HepG2 (cell line): ENCODE data around the gene NGEF. TPM values are rescaled to one million over a fixed set of nuclear protein-coding genes. Genes with fewer than 3 reads are reported as not detected.

Source experiments
- AHR ChIP-seq: IDR thresholded peaks from 2 replicates; pipeline ENCODE4 v1.6.1; 2018; ENCODE audit warnings: missing genetic modification reagents, missing compliant biosample characterization
- BORCS8-MEF2B ChIP-seq: sonication (generic); formaldehyde crosslinking; IDR thresholded peaks from 2 replicates; pipeline ENCODE4 v1.8.0; 2022; ENCODE audit warnings: mild to moderate bottlenecking, missing genetic modification reagents
- GATA4 ChIP-seq: sonication (generic); IDR thresholded peaks from 2 replicates; pipeline ENCODE4 v1.6.1; 2016; ENCODE audit warnings: antibody characterized with exemption, low read depth, borderline replicate concordance
- HDAC1 ChIP-seq: sonication (generic); formaldehyde crosslinking; IDR thresholded peaks from 2 replicates; pipeline ENCODE4 v1.5.1; 2020; ENCODE audit warnings: mild to moderate bottlenecking, missing genetic modification reagents
- HINFP ChIP-seq: sonication (generic); formaldehyde crosslinking; IDR thresholded peaks from 2 replicates; pipeline ENCODE4 v1.4.0; 2020; ENCODE audit warnings: low read depth, mild to moderate bottlenecking, missing genetic modification reagents
- HMG20A ChIP-seq: IDR thresholded peaks from 2 replicates; pipeline ENCODE4 v1.6.1; 2016; ENCODE audit warnings: borderline replicate concordance
- KDM1A ChIP-seq: IDR thresholded peaks from 2 replicates; pipeline ENCODE4 v1.6.1; 2016; ENCODE audit warnings: missing compliant biosample characterization
- MAX ChIP-seq: IDR thresholded peaks from 2 replicates; pipeline ENCODE4 v1.6.1; 2012; ENCODE audit warnings: inconsistent platforms
- MEIS2 ChIP-seq: sonication (generic); formaldehyde crosslinking; IDR thresholded peaks from 2 replicates; pipeline ENCODE4 v1.9.0; 2021; ENCODE audit warnings: mild to moderate bottlenecking, missing genetic modification reagents
- NCOA5 ChIP-seq: sonication (generic); formaldehyde crosslinking; IDR thresholded peaks from 2 replicates; pipeline ENCODE4 v1.4.0; 2020; ENCODE audit warnings: missing genetic modification reagents
- NFKBIZ ChIP-seq: IDR thresholded peaks from 2 replicates; pipeline ENCODE4 v1.6.1; 2018; ENCODE audit warnings: missing genetic modification reagents, missing compliant biosample characterization
- PATZ1 ChIP-seq: sonication (generic); formaldehyde crosslinking; IDR thresholded peaks from 2 replicates; pipeline ENCODE4 v1.4.0; 2020; ENCODE audit warnings: missing genetic modification reagents
- PBX2 ChIP-seq: IDR thresholded peaks from 2 replicates; pipeline ENCODE4 v1.6.1; 2016; ENCODE audit warnings: control low read depth
- PPARG ChIP-seq: conservative IDR thresholded peaks from 2 replicates; pipeline ENCODE4 v1.6.1; 2016; ENCODE audit warnings: missing biosample characterization, missing genetic modification reagents
- RNF2 ChIP-seq: fragments of 450-650 bp; conservative IDR thresholded peaks from 2 replicates; pipeline ENCODE4 v1.6.1; 2016; ENCODE audit warnings: low read depth
- SALL2 ChIP-seq: sonication (generic); formaldehyde crosslinking; IDR thresholded peaks from 2 replicates; pipeline ENCODE4 v1.8.1; 2023; ENCODE audit warnings: mild to moderate bottlenecking, missing genetic modification reagents, inconsistent platforms
- SMC3 ChIP-seq: IDR thresholded peaks from 2 replicates; pipeline ENCODE4 v1.6.1; 2011; ENCODE audit warnings: low read length, improper control_type of control experiment
- SNAPC5 ChIP-seq: sonication (generic); formaldehyde crosslinking; IDR thresholded peaks from 2 replicates; pipeline ENCODE4 v1.8.1; 2023; ENCODE audit warnings: mild to moderate bottlenecking, missing genetic modification reagents, borderline replicate concordance
- TCF12 ChIP-seq, 2 experiments: fragments of 450-650 bp in 1 of 2; sonication (generic) in 1 of 2; formaldehyde crosslinking in 1 of 2; IDR thresholded peaks; 2 replicates each; pipeline versions ENCODE4 v1.6.1 to v1.8.0; 2017 to 2022; ENCODE audit warnings: antibody characterized with exemption in 1 of 2, mild to moderate bottlenecking in 1 of 2, missing genetic modification reagents in 1 of 2, moderate library complexity in 1 of 2
- TGIF2 ChIP-seq: IDR thresholded peaks from 2 replicates; pipeline ENCODE4 v1.6.1; 2016; ENCODE audit warnings: control low read depth, missing compliant biosample characterization
- ZMAT3 ChIP-seq: sonication (generic); formaldehyde crosslinking; conservative IDR thresholded peaks from 2 replicates; pipeline ENCODE4 v1.7.0; 2021; ENCODE audit warnings: missing genetic modification reagents
- ZNF280B ChIP-seq: sonication (generic); formaldehyde crosslinking; IDR thresholded peaks from 2 replicates; pipeline ENCODE4 v1.5.0; 2020; ENCODE audit warnings: missing genetic modification reagents, mild to moderate bottlenecking, borderline replicate concordance
- ZNF337 ChIP-seq: sonication (generic); formaldehyde crosslinking; IDR thresholded peaks from 2 replicates; pipeline ENCODE4 v1.5.1; 2020; ENCODE audit warnings: missing genetic modification reagents, low read depth, mild to moderate bottlenecking, borderline replicate concordance
- ZNF44 ChIP-seq: sonication (generic); formaldehyde crosslinking; IDR thresholded peaks from 2 replicates; pipeline ENCODE4 v1.5.1; 2020; ENCODE audit warnings: mild to moderate bottlenecking, missing genetic modification reagents
- ZNF703 ChIP-seq: sonication (generic); formaldehyde crosslinking; IDR thresholded peaks from 2 replicates; pipeline ENCODE4 v1.5.1; 2020; ENCODE audit warnings: missing genetic modification reagents, mild to moderate bottlenecking, moderate library complexity, borderline replicate concordance
- polyA plus RNA-seq, 8 experiments: library from polyadenylated mRNA; depleted of rRNA in 3 of 8; stranded (reverse) in 7 of 8; unstranded in 1 of 8; fragments of >200 nt; fragmentation: Illumina TruSeq in 4 of 8; extraction: Trizol in 4 of 8; gene quantifications; 2 replicates each; pipeline versions ENCODE4 v1.2.1 to v1.2.3, GENCODE V29; 2011 to 2016; ENCODE audit warnings: low read depth in 4 of 8, missing spikeins in 1 of 8, mixed read lengths in 1 of 8; ENCODE audit not compliant: insufficient read depth in 1 of 8
- total RNA-seq, 5 experiments: library from RNA; depleted of rRNA; stranded (reverse); fragments of >200 nt; fragmentation: Illumina TruSeq; extraction: Trizol; gene quantifications; 2 replicates each; pipeline ENCODE4 v1.2.3, GENCODE V29; 2016; ENCODE audit warnings: low read depth in 1 of 5

The NGEF gene
- total and polyA plus RNA-seq, 2 of the 13 experiments (the other 11 are each of a cell fraction or from before 2014, with no cell fraction given): 14.4 to 36.9 TPM

- TF ChIP-seq ZNF280B (peak; percentile 83; the same call in 1 of the 2 replicates), HDAC1 (CRISPR knock-in tag) (peak; percentile 94), SMC3 (no peak), MAX (peak; percentile 91), PPARG (CRISPR knock-in tag) (peak; percentile 82), NCOA5 (CRISPR knock-in tag) (no peak), ZMAT3 (peak; percentile 60; the same call in 1 of the 2 replicates), GATA4 (no peak), HINFP (CRISPR knock-in tag) (peak; percentile 91), RNF2 (no peak), ZNF703 (no peak), ZNF337 (CRISPR knock-in tag) (peak; percentile 89; the same call in 1 of the 2 replicates), PBX2 (CRISPR knock-in tag) (no peak), TGIF2 (CRISPR knock-in tag) (0 out of 2 replicates have a peak, but pooled peaks have one; percentile 63), MEIS2 (CRISPR knock-in tag) (peak; percentile 87; the same call in 1 of the 2 replicates), BORCS8-MEF2B (peak; percentile 87), SNAPC5 (CRISPR knock-in tag) (0 out of 2 replicates have a peak, but pooled peaks have one; percentile 48), HMG20A (CRISPR knock-in tag) (peak; percentile 85), ZNF44 (CRISPR knock-in tag) (no peak), NFKBIZ (CRISPR knock-in tag) (peak; percentile 91), KDM1A (CRISPR knock-in tag) (peak; percentile 64; the same call in 1 of the 2 replicates), TCF12 (IDR thresholded peaks at IDR 0.05) (no peak), TCF12 (CRISPR knock-in tag; IDR thresholded peaks at IDR 0.05) (peak; percentile 34; the same call in 1 of the 2 replicates), AHR (CRISPR knock-in tag) (0 out of 2 replicates have a peak, but pooled peaks have one; percentile 39), PATZ1 (CRISPR knock-in tag) (peak; percentile 89), SALL2 (CRISPR knock-in tag) (peak; percentile 55; the same call in 1 of the 2 replicates)
Measured at GRCh38 chr2:233013027-233013461, at the start of gene NGEF (continued).
